HG02981 (cell line): ENCODE data around the gene HOMEZ.
"Not testable (repeated sequence)": the region's sequence is repeated elsewhere in the genome, so short reads cannot be mapped to it uniquely, and the experiment has no call there.

Experiments used
- ATAC-seq: cut with Tn5 transposase; IDR thresholded peaks from one replicate; pipeline ENCODE4 v1.9.1; 2021; ENCODE audit warnings: mild to moderate bottlenecking, moderate library complexity; ENCODE audit not compliant: unreplicated experiment

Gene HOMEZ, protein sequence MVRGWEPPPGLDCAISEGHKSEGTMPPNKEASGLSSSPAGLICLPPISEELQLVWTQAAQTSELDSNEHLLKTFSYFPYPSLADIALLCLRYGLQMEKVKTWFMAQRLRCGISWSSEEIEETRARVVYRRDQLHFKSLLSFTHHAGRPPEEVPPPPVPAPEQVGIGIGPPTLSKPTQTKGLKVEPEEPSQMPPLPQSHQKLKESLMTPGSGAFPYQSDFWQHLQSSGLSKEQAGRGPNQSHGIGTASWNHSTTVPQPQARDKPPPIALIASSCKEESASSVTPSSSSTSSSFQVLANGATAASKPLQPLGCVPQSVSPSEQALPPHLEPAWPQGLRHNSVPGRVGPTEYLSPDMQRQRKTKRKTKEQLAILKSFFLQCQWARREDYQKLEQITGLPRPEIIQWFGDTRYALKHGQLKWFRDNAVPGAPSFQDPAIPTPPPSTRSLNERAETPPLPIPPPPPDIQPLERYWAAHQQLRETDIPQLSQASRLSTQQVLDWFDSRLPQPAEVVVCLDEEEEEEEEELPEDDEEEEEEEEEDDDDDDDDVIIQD

DNA sequence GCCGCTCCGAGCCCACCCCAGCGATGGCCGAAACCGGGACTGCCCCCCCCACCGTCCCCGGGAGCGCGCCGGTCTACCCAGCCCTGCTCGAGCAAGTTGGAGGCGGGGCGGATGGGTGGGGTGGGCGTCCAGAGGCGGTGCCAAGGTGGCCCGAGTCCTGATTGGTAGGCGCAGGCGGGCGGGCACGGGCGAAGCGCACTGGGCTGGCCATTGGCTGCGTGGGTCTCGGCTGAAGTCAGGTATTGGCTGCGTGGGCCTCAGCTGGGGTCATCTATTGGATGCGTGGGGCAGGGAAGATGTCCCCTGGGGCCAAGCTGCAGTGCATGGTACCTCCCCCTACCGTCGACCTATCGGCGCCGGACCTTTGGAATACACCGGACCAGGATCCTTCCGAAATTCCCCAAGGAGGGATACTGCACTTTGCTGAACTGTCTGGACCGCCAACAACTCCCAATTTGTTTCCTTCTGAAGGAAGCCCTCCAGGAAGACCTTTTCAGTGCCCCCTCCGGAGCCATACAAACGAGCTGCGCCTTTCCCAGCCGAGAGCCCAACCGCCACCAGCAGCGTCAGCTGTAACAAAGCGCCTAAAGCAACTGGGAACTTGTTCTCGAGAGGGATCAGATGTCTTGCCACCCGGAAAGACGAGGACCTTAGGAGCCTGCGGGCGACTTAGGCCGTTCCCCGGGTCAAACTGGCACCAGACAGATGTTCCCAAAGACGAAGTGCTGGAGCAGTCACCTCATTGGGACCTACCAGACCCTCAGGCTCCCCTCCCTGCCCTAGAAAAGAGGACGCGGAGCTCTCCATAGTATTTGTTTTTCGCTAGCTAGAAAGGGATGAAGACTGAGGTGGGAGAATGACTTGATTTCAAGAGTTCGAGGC is at the start of gene HOMEZ:
HOMEZ (minus strand) TSS at position 113 of the 882 bp plus-strand sequence. CDS start 180 bp downstream, outside the sequence.
- ATAC-seq: peak; percentile 98

DNA sequence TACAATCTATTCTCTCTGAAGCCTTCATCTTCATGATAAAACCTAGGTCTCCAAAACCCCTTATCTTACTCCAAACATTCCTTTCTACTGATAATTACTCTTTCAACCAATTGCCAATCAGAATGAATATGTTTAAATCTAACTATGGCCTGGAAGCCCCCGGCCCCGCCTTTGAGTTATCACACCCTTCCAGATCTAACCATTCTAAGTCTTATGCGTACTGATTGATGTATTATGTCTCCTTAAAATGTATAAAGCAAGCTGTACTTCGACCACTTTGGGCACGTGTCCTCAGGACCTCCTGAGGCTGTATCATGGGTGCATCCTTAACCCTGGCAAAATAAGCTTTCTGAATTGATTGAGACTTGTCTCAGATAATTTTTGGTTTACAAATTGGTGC is 49.7 kb upstream of the HOMEZ start:
- no peak for ATAC-seq

DNA sequence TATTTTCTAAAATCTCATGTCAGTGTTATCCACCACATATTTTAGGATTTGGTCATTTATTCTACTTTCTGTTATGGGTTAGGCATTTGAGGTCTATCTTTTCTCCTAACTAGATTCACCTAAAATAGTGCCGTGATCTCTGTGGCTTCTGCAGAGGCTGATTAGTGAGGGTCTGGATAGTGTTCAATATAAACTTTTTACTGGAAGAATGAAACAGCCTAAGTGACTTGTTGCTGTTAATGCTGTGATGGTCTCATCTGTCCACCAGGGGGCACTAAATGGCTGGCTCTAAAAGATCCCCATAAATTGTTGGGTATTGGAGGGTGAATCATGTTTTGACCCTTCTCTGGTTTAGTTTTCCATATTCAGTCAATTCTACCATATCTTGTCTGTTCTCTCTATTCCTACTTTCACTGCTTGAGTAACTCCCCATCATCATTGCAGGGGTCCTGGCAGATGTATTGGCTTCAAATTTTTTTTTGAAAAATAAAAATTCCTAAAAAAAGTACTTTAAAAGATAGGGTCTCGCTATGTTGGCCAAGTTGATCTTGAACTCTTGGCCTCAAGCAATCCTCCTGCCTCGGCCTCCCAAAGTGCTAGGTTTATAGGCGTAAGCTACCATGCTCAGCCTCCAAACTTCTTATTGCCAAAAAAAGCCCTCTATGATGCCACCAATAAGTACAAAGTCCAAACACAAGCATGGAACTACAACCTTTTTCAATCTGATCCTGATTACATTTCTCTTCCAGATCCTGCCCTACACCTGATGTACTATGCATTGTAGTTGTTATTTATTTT is 42.2 kb upstream of the HOMEZ start:
- ATAC-seq: no peak

DNA sequence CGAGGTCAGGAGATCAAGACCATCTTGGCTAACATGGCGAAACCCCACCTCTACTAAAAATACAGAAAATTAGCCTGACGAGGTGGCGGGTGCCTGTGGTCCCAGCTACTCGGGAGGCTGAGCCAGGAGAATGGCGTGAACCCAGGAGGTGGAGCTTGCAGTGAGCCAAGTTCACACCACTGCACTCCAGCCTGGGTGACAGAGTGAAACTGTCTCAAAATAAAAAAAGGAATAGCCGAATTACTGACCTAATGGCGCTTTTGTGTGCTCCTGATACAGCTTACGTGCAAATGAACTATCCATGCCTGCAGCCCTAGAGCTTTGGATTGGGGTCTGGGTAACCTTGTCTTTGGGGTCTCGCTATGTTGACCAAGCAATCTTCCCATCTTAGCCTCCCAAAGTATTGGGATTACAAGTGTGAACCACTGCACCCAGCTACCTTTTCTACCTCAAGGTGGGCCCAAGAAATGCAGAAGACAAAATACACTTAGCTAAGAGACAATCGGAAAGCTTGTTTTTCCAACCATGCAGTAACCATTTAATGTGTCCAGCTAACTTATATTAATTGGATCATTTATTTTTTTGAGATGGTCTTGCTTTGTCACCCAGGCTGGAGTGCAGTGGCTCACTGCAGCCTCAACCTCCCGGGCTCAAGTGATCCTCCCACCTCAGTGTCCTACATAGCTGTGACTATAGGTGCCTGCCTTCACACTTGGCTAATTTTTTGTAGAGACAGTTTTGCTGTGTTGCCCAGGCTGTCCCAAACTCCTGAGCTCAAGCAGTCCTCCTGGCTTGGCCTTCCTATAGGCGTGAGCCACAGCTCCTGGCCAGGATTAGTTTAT is 40.8 kb upstream of the HOMEZ start:
- ATAC-seq: no peak

DNA sequence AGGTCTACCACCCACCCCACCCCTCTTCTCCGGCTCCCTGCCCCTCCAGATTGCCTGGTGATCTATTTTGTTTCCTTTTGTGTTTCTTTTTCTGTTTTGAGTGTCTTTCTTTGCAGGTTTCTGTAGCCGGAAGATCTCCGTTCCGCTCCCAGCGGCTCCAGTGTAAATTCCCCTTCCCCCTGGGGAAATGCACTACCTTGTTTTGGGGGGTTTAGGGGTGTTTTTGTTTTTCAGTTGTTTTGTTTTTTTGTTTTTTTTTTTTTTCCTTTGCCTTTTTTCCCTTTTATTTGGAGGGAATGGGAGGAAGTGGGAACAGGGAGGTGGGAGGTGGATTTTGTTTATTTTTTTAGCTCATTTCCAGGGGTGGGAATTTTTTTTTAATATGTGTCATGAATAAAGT is 39.8 kb upstream of the HOMEZ start:
- not testable (repeated sequence) for ATAC-seq

DNA sequence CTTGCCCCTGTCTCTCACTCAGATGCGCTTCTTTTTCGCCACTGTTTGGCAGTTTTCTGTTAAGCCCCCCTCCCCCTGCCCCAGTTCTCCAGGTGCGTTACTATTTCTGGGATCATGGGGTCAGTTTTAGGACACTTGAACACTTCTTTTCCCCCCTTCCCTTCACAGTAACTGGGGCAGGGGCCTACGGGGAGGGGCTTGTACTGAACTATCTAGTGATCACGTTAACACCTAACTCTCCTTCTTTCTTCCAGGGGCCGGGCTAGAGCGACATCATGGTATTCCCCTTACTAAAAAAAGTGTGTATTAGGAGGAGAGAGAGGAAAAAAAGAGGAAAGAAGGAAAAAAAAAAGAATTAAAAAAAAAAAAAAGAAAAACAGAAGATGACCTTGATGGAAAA is 39.1 kb upstream of the HOMEZ start:
- no peak for ATAC-seq

DNA sequence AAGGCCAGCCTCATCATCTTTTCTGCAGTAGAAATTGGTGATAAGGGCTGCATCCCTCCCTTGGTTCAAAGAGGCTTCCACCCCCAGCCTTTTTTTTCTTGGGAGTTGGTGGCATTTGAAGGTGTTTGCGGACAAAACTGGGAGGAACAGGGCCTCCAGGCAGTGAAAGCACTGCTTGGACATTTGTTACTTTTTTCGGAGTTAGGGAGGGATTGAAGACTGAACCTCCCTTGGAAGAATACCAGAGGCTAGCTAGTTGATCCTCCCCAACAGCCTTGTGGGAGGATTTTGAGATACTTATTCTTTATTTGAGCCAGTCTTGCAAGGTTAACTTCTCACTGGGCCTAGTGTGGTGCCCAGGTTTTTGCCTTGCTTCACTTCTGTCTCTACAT is 38.5 kb upstream of the HOMEZ start:
- ATAC-seq: no peak

DNA sequence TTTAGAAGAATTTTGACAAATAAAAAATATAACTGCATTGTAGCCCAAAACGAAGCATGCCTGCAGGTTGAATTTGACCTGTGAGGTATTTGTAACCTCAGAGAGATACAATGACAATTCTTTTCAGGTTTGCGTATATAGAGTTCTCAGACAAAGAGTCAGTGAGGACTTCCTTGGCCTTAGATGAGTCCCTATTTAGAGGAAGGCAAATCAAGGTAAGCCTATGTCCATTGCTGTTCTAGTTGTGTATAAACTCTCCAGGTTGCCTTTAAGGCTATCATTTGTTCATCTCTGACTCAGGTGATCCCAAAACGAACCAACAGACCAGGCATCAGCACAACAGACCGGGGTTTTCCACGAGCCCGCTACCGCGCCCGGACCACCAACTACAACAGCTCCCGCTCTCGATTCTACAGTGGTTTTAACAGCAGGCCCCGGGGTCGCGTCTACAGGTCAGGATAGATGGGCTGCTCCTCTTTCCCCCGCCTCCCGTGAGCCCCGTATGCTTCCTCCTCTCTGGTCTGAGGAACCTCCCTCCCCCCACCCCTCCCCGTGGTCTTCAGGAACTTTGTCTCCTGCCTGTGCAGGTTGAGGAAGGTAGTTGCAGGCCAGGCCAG is 38.0 kb upstream of the HOMEZ start:
- ATAC-seq: no peak

DNA sequence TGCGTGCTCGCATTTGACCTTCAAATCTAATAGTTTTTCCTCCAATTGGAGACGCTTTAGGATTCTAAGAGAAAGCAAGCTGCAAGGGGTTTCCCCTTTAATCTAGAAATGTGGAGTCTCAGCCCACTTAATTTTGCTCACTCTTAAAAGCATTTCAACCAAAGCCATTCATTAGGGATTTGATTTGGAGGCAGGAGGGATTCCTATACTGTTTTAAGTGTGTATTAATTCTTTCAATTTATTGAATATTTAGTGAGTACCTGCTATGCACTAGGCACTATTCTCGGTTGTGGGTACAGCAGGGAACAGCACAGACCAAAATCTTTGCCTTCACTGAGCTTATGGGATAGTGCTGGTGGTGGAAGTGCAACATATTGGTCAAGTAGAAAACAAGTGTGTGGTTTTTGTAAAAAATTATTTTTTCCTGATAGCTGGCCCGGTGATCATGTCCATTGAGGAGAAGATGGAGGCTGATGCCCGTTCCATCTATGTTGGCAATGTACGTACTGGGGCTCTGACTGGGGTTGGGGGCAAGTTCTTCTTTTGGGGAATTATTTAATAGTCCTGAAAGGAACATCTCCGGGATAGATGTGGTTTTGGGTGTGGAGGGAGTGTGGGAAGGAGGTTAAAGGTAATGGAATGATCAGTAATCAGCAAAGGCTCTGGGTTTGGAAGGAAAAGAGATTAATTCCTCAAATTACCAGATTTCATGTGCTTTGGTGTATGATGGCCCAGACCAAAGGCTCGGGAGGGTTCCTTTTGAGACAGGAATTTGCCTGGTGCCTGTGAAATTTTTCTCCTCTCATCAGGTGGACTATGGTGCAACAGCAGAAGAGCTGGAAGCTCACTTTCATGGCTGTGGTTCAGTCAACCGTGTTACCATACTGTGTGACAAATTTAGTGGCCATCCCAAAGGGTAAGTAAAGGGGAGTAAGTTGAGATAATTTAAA is 36.9 kb upstream of the HOMEZ start:
- no peak for ATAC-seq

DNA sequence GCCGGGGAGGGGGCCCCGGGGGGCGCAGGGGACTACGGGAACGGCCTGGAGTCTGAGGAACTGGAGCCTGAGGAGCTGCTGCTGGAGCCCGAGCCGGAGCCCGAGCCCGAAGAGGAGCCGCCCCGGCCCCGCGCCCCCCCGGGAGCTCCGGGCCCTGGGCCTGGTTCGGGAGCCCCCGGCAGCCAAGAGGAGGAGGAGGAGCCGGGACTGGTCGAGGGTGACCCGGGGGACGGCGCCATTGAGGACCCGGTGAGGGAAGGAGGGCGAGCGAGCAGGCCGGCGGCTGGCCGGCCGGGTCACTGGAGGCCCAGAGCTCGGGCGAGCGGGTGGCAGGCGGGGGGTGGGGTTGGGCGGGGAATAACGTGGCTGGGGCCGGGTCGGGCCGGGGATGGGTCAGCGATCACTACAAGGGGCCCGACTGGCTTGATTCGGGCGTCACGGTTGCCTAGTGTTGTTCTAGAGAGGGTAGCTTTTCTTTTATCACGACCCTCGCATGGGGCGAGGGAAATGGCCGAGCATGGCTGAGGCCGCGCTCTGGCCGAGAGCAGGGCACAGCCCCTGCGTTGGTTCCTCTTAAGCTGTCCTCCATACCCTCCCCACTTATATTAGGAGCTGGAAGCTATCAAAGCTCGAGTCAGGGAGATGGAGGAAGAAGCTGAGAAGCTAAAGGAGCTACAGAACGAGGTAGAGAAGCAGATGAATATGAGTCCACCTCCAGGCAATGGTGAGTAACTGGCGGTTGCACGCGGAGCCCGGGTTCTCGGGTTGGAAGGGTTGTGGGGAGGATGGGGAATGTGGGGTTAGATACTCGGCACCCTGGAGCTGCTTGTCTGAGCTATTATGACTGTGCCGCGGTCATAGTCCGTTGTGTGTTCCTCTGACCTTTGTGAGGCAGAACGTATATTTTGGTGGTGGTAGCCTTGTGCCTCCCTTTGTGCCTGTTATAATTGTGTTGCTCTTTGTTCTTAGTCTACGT is 35.9 kb upstream of the HOMEZ start:
- peak; percentile 3 for ATAC-seq

DNA sequence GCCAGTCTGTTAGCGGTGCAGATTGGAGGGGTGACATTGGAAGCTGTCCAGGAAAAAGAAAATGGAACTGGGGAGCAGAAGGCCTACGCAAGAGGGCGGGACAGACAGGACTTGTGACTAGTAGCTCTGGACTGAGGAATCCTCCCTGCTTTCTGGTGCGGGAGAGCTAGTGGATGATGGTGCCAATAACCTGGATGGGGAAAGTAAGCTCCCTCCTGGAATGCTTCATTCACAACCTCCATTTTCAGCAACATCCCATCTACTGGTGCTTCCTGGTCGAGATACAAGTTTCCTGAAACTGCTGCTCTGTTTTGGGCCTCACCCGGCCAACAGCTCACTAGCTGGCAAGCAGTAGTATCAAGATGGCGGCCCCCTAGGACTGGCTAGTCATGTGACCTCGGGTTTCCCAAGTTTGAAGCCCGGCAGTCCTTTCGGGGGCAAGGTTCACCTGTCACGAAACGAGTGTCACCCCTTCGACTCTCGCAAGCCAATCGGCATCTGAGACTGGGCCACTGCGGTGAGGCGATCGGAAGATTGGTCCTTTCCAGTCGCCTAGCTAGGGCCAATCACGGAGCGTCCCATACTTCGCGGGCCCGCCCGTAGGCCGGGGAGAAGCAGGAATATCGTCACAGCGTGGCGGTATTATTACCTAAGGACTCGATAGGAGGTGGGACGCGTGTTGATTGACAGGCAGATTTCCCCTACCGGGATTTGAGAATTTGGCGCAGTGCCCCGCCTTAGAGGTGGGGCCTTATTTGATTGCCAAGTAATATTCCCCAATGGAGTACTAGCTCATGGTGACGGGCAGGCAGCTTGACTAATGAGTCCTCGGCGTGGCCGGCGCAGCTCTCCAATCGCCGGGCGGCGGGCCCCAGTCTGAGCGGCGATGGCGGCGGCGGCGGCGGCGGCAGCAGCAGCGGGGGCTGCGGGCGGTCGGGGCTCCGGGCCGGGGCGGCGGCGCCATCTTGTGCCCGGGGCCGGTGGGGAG is 34.9 kb upstream of the HOMEZ start, which contains the start of gene PABPN1:
PABPN1 (plus strand) TSS at position 874 of the 988 bp plus-strand sequence; CDS start at position 887, 13 bp downstream.
- peak; percentile 91 for ATAC-seq

DNA sequence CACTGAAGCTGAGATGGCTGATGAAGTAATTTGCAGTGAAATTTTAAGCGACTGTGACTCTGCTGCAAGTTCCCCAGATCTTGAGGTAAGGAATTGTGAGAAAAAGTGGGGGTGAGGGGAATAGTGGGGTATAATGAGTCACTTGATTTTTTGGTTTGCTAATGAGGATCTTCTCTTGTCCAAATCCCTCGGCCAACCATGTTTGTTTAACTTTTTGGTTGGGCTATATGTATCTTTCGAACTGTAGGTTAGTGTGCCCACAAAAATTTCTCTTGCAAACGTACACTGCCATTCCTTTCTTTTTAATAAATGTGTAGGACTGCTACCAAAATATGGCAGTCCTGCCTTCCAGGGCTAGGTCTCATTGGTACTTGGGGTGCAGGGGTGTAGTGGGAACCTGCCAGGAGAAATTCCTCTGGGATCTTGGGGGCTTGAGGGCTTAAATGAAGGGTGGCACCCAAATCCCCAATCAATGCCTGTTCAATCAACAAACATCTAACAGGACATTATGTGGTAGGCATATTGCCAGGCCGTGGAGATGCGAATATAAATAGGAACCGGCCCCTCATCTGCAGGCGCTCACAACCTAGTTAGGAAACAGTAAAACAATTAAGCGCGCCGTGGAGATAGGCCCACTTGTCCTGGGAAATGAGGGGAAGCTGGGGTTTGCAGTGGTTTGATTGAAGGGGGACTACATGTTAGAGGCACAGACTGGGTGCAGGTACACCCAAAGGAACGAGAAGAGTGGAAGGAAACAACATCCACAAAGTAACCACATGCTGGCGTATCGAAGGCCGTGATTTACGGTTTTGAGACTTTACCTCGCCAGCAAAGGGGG is 34.0 kb upstream of the HOMEZ start:
- ATAC-seq: no peak

DNA sequence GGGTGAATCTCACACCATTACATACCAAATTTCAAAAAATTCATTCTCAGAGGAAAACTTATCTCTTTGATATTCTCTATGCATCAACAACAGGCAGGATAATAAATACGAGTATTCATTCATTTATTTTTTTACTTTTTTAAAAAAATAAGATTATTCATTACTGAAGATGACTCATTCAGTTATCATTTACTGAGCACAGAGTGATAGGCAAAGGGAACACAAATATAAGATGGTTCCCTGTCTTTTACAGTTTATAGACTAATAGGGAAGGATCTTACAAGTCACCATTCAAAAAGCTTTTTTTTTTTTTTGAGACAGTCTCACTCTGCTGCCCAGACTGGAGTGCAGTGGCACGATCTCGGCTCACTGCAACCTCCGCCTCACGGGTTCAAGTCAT is 30.4 kb upstream of the HOMEZ start:
- ATAC-seq: no peak

DNA sequence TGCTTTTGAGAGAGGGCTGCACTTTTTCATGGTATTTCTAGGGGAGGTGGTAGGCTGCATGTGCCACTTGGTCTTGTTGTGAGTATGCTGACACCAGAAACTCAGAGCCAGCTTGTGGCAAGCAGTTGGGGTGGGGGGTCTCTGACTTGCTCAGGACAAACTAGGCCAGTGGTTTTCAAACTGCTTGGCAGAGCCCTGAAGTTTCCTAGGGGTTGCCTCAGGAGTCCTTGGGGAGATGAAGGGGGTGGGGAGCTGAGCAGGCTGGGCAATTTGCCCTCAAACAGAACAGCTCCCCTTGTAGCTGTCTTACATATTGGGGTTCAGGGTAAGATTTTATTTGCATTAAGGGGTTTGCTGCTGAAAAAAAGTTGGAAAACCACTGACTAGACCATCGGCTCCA is 24.6 kb upstream of the HOMEZ start:
- ATAC-seq: no peak
